Osteocyte (in vitro differentiated cells): ENCODE measurements around the gene PEX11A. TPM values are rescaled to one million over a fixed set of nuclear protein-coding genes. Genes with fewer than 3 reads are reported as not detected.
"Not testable (repeated sequence)": the region's sequence is repeated elsewhere in the genome, so short reads cannot be mapped to it uniquely, and the experiment has no call there.

ENCODE experiments used
- DNase-seq: peaks from one replicate; pipeline ENCODE4 v3.0.0; 2021; ENCODE audit warnings: mixed read lengths; ENCODE audit not compliant: unreplicated experiment; ENCODE audit errors: extremely low spot score
- H3K27ac Mint-ChIP-seq: one replicate; pipeline ENCODE4 v1.8.0; 2021; ENCODE audit warnings: mild to moderate bottlenecking, mixed read lengths; ENCODE audit not compliant: unreplicated experiment
- H3K27me3 Mint-ChIP-seq: one replicate; pipeline ENCODE4 v1.8.0; 2021; ENCODE audit warnings: mixed read lengths; ENCODE audit not compliant: unreplicated experiment
- H3K36me3 Mint-ChIP-seq: one replicate; pipeline ENCODE4 v1.8.0; 2021; ENCODE audit warnings: mixed read lengths; ENCODE audit not compliant: unreplicated experiment
- H3K4me1 Mint-ChIP-seq: one replicate; pipeline ENCODE4 v1.8.0; 2021; ENCODE audit warnings: mixed read lengths; ENCODE audit not compliant: unreplicated experiment
- H3K4me3 Mint-ChIP-seq: one replicate; pipeline ENCODE4 v1.8.0; 2021; ENCODE audit warnings: mild to moderate bottlenecking, moderate library complexity, mixed read lengths; ENCODE audit not compliant: unreplicated experiment
- H3K9me3 Mint-ChIP-seq: one replicate; pipeline ENCODE4 v1.8.0; 2021; ENCODE audit warnings: mixed read lengths; ENCODE audit not compliant: unreplicated experiment
- CTCF ChIP-seq: fragments of 200-600 bp; sonication (generic); IDR thresholded peaks from 2 replicates; pipeline ENCODE4 v1.5.0; 2021; ENCODE audit warnings: antibody characterized with exemption, mild to moderate bottlenecking, moderate library complexity
- total RNA-seq: library from RNA; stranded (reverse); gene quantifications from 2 replicates; pipeline ENCODE4 v1.2.1, GENCODE V29; 2021

Gene PEX11A
- total RNA-seq, 1 donor from 2014 or later = 5.6 TPM

- Mint-ChIP-seq H3K27me3 (peaks cover 34% of the 10 kb centered on the region), H3K9me3 (no peaks in the 10 kb centered on the region), H3K4me3 (no peak overlapping the region), H3K4me1 (peaks cover 7% of the 10 kb centered on the region), H3K27ac (no peak overlapping the region), H3K36me3 (no peaks in the 10 kb centered on the region)
- DNase-seq = no peak
- no peak for TF ChIP-seq CTCF
Observed at GRCh38 chr15:89693091-89693490, 2.5 kb upstream of the PEX11A start.

DNA sequence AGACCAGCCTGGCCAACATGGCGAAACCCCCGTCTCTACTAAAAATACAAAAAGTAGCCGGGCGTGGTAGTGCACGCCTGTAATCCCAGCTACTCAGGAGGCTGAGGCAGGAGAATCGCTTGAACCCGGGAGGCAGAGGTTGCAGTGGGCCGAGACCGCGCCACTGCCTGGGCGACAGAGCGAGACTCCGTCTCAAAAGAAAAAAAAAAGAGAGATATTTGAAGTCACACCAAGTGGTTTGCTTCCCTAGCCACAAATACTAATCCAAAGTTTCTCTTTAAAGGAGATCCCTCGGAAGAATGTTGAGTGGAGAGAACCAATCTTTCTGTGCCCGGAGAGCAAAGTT, 651 bp downstream of the PEX11A start:
- Mint-ChIP-seq H3K4me3 (peak overlapping the region; percentile 82), H3K27ac (peak overlapping the region; percentile 77), H3K27me3 (peaks cover 10% of the 10 kb centered on the region)
- H3K36me3 Mint-ChIP-seq, DNase-seq, H3K4me1 Mint-ChIP-seq, H3K9me3 Mint-ChIP-seq: not testable (repeated sequence)

DNA sequence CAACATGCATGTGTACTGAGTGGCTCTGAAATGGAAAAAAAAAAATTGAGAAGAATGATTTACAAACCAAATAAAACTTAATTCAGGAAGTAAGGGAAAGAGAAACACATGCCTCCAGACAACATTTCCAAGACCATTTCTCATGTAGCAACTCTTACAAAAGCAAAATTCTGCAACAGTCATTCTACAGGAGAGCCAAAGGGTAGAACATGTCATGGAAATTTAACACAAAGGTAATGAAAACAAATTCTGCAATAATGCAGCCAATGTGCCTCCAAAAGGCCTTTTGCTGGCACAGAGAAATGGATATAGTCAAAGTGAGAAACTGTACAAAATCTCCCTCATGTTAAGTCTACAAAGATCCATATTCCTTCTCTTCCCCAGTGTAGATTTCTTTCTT, 4.0 kb downstream of the PEX11A start:
- peaks cover 24% of the 10 kb centered on the region for H3K36me3 Mint-ChIP-seq
- no peaks in the 10 kb centered on the region for H3K27me3 Mint-ChIP-seq
- peaks cover 7% of the 10 kb centered on the region for H3K4me1 Mint-ChIP-seq
- no peak for TF ChIP-seq CTCF
- H3K4me3 Mint-ChIP-seq = no peak overlapping the region
- no peaks in the 10 kb centered on the region for H3K9me3 Mint-ChIP-seq
- H3K27ac Mint-ChIP-seq = no peak overlapping the region
- DNase-seq = no peak

DNA sequence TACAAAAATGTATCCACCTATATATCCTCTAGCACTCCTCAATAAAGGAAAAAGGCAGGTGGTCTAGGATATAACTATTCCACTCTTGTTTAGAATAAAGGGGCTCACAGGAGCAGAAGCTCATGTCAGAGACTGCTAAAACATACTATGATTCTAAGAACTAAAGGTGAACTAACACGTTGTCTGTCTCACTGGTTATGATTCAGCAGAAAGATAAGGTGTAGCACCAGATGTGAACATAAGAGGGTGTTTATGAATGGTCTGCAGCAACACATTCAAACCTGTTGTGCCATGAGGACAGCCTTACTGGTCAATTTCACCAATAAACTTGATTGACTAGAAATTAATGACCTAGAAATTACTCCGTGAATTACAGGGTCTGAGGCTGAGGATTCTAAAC, 4.6 kb downstream of the PEX11A start:
- Mint-ChIP-seq H3K36me3 (peaks cover 24% of the 10 kb centered on the region), H3K27me3 (no peaks in the 10 kb centered on the region), H3K27ac (no peak overlapping the region), H3K4me3 (no peak overlapping the region), H3K4me1 (peaks cover 6% of the 10 kb centered on the region), H3K9me3 (no peaks in the 10 kb centered on the region)
- no peak for TF ChIP-seq CTCF
- DNase-seq = no peak

GRCh38 chr15:89681146-89681545, 9.4 kb downstream of the PEX11A start:
- no peak overlapping the region for H3K27ac Mint-ChIP-seq
- H3K27me3 Mint-ChIP-seq = no peaks in the 10 kb centered on the region
- H3K36me3 Mint-ChIP-seq = peaks cover 21% of the 10 kb centered on the region
- DNase-seq = no peak
- no peak for TF ChIP-seq CTCF
- peaks cover 9% of the 10 kb centered on the region for H3K4me1 Mint-ChIP-seq
- H3K9me3 Mint-ChIP-seq = no peaks in the 10 kb centered on the region
- no peak overlapping the region for H3K4me3 Mint-ChIP-seq

- H3K27ac Mint-ChIP-seq = no peak overlapping the region
- no peak for TF ChIP-seq CTCF
- H3K4me1 Mint-ChIP-seq = peaks cover 9% of the 10 kb centered on the region
Observed at GRCh38 chr15:89680282-89680873, 10.2 kb downstream of the PEX11A start.

More at GRCh38 chr15:89680282-89680873, 10.2 kb downstream of the PEX11A start:
- Mint-ChIP-seq H3K27me3 (no peaks in the 10 kb centered on the region), H3K36me3 (peaks cover 18% of the 10 kb centered on the region), H3K4me3 (no peak overlapping the region), H3K9me3 (no peaks in the 10 kb centered on the region)
- no peak for DNase-seq
